Keratinocyte (primary cell): ENCODE results near the gene ADD2.

Experiments used
- CTCF ChIP-seq, 3 experiments: IDR thresholded peaks in 1 of 3; conservative IDR thresholded peaks in 1 of 3; optimal IDR thresholded peaks in 1 of 3; 2 replicates in 2 of 3; 3 replicates in 1 of 3; pipeline versions ENCODE3 to v1.5.1; 2011; ENCODE audit warnings: low read length in 3 of 3, mild to moderate bottlenecking in 3 of 3, moderate library complexity in 2 of 3, control low read depth in 1 of 3, inconsistent platforms in 1 of 3; ENCODE audit not compliant: insufficient read depth in 2 of 3; ENCODE audit errors: extremely low read depth in 1 of 3
- EZH2 ChIP-seq: IDR thresholded peaks from one replicate; pipeline ENCODE4 v1.6.1; 2012; ENCODE audit warnings: inconsistent platforms, mild to moderate bottlenecking, low read length, moderate library complexity

- TF ChIP-seq CTCF (optimal IDR thresholded peaks at IDR 0.05 in 1 of 3, IDR thresholded peaks at IDR 0.05 in 1 of 3, conservative IDR thresholded peaks at IDR 0.05 in 1 of 3; ENCODE audit: extremely low read depth in 1 of 3, insufficient read depth in 2 of 3, low read length in 3 of 3) (no peak), EZH2 (no peak)
Measured at GRCh38 chr2:70692256-70692655, 75.7 kb downstream of the ADD2 start.
